Fibroblast of lung (primary cell): ENCODE results near the gene COL4A5. TPM values are rescaled to one million over a fixed set of nuclear protein-coding genes. Genes with fewer than 3 reads are reported as not detected.

Source experiments
- DNase-seq, 2 donors: peaks; one replicate each; pipeline versions ENCODE4 v3.0.0 to v3.0.0-alpha.2; 2010; ENCODE audit warnings: low read depth in 2 of 2
- H2AFZ ChIP-seq: 2 replicates; pipeline ENCODE4 v1.5.1; 2012; ENCODE audit warnings: low read length, control low read depth, inconsistent platforms
- H3K27ac ChIP-seq: 2 replicates; pipeline ENCODE4 v1.5.1; 2011; ENCODE audit warnings: low read length, control low read depth; ENCODE audit not compliant: insufficient read depth
- H3K27me3 ChIP-seq: 2 replicates; pipeline ENCODE4 v1.5.1; 2011; ENCODE audit warnings: mild to moderate bottlenecking, low read length; ENCODE audit not compliant: control insufficient read depth, insufficient read depth
- H3K36me3 ChIP-seq: 2 replicates; pipeline ENCODE4 v1.5.1; 2011; ENCODE audit warnings: low read length; ENCODE audit not compliant: control insufficient read depth, insufficient read depth
- H3K4me1 ChIP-seq: 2 replicates; pipeline ENCODE4 v1.5.1; 2011; ENCODE audit warnings: low read length; ENCODE audit not compliant: control insufficient read depth, insufficient read depth; ENCODE audit errors: extremely low read depth
- H3K4me2 ChIP-seq: 2 replicates; pipeline ENCODE4 v1.5.1; 2011; ENCODE audit warnings: low read length, control low read depth; ENCODE audit not compliant: insufficient read depth; ENCODE audit errors: extremely low read depth
- H3K4me3 ChIP-seq, 4 experiments: fragments of 200-600 bp in 1 of 4; sonication (generic) in 1 of 4; replicated peaks in 1 of 4; 2 replicates each; pipeline ENCODE4 v1.5.1; 2011 to 2016; ENCODE audit warnings: low read length in 4 of 4, low read depth in 3 of 4, mild to moderate bottlenecking in 3 of 4, control low read depth in 2 of 4, inconsistent platforms in 1 of 4, mixed read lengths in 1 of 4; ENCODE audit not compliant: insufficient read depth in 1 of 4; ENCODE audit errors: control extremely low read depth in 1 of 4
- H3K79me2 ChIP-seq: 2 replicates; pipeline ENCODE4 v1.5.1; 2012; ENCODE audit warnings: mild to moderate bottlenecking, low read length, inconsistent platforms; ENCODE audit not compliant: control insufficient read depth, insufficient read depth
- H3K9ac ChIP-seq: 2 replicates; pipeline ENCODE4 v1.5.1; 2011; ENCODE audit warnings: mild to moderate bottlenecking, low read length, control low read depth; ENCODE audit not compliant: insufficient read depth
- H3K9me3 ChIP-seq: 2 replicates; pipeline ENCODE4 v1.5.1; 2012; ENCODE audit warnings: low read depth, low read length; ENCODE audit not compliant: control insufficient read depth, insufficient read depth
- H4K20me1 ChIP-seq: 2 replicates; pipeline ENCODE4 v1.5.1; 2011; ENCODE audit warnings: low read length; ENCODE audit not compliant: control insufficient read depth, insufficient read depth; ENCODE audit errors: extremely low read depth
- CTCF ChIP-seq, 2 donors: IDR thresholded peaks in 1 of 2; conservative IDR thresholded peaks in 1 of 2; 1 replicate in 1 of 2; 2 replicates in 1 of 2; pipeline ENCODE4 v1.5.1; 2011 to 2012; ENCODE audit warnings: low read length in 2 of 2, control low read depth in 1 of 2, inconsistent platforms in 1 of 2, low read depth in 1 of 2, mild to moderate bottlenecking in 1 of 2
- EZH2 ChIP-seq: IDR thresholded peaks from 2 replicates; pipeline ENCODE4 v1.5.1; 2012; ENCODE audit warnings: low read length, control low read depth, mild to moderate bottlenecking; ENCODE audit errors: missing control alignments
- polyA plus RNA-seq, 2 donors: library from polyadenylated mRNA; depleted of rRNA in 1 of 2; stranded (reverse) in 1 of 2; unstranded in 1 of 2; fragments of >200 nt; gene quantifications; 2 replicates each; pipeline ENCODE4 v1.2.1, GENCODE V29; 2011 to 2012; ENCODE audit warnings: missing spikeins in 1 of 2
- total RNA-seq: library from RNA; depleted of rRNA; stranded (reverse); fragments of >200 nt; gene quantifications from 2 replicates; pipeline ENCODE4 v1.2.1, GENCODE V29; 2014

COL4A5 gene
- total and polyA plus RNA-seq, 2 donors (not counting 1 experiment from before 2014, with no cell fraction given): 4.9 to 54.7 TPM

- Histone ChIP-seq H3K36me3 (no peaks in the 10 kb centered on the region), H3K4me1 (no peaks in the 10 kb centered on the region), H3K27me3 (no peaks in the 10 kb centered on the region), H3K4me3 (no peak overlapping the region), H3K9ac (no peak overlapping the region), H3K79me2 (no peaks in the 10 kb centered on the region), H2AFZ (no peak overlapping the region), H3K9me3 (no peaks in the 10 kb centered on the region), H3K27ac (no peak overlapping the region), H4K20me1 (no peaks in the 10 kb centered on the region), H3K4me2 (no peak overlapping the region)
- peak; percentile 56 to 57 for TF ChIP-seq CTCF (conservative IDR thresholded peaks at IDR 0.05 in 1 of 2, IDR thresholded peaks at IDR 0.05 in 1 of 2; ENCODE audit: low read depth in 1 of 2, low read length in 2 of 2)
- no peak for TF ChIP-seq EZH2
- DNase-seq: peak; percentile 19 to 54
Measured at GRCh38 chrX:108537005-108537404, 97.4 kb downstream of the COL4A5 start.

GRCh38 chrX:108541286-108541685 lies 101.6 kb downstream of the COL4A5 start:
- TF ChIP-seq CTCF (conservative IDR thresholded peaks at IDR 0.05 in 1 of 2, IDR thresholded peaks at IDR 0.05 in 1 of 2; ENCODE audit: low read depth in 1 of 2, low read length in 2 of 2) (no peak), EZH2 (no peak)
- Histone ChIP-seq H4K20me1 (no peaks in the 10 kb centered on the region), H2AFZ (no peak overlapping the region), H3K4me3 (no peak overlapping the region), H3K27me3 (no peaks in the 10 kb centered on the region), H3K36me3 (no peaks in the 10 kb centered on the region), H3K4me2 (no peak overlapping the region), H3K27ac (no peak overlapping the region), H3K9me3 (no peaks in the 10 kb centered on the region), H3K9ac (no peak overlapping the region), H3K79me2 (no peaks in the 10 kb centered on the region), H3K4me1 (no peaks in the 10 kb centered on the region)
- DNase-seq: no peak

GRCh38 chrX:108557580-108557979 lies 117.9 kb downstream of the COL4A5 start:
- no peaks in the 10 kb centered on the region for H3K4me1 ChIP-seq
- no peak for DNase-seq
- H4K20me1 ChIP-seq: no peaks in the 10 kb centered on the region
- no peak overlapping the region for H2AFZ ChIP-seq
- H3K36me3 ChIP-seq: no peaks in the 10 kb centered on the region
- no peak for TF ChIP-seq EZH2
- TF ChIP-seq CTCF (conservative IDR thresholded peaks at IDR 0.05 in 1 of 2, IDR thresholded peaks at IDR 0.05 in 1 of 2; ENCODE audit: low read depth in 1 of 2, low read length in 2 of 2): no peak
- H3K27ac ChIP-seq: no peak overlapping the region
- H3K4me3 ChIP-seq: no peak overlapping the region
- no peaks in the 10 kb centered on the region for H3K27me3 ChIP-seq
- no peaks in the 10 kb centered on the region for H3K79me2 ChIP-seq
- no peak overlapping the region for H3K9ac ChIP-seq
- H3K4me2 ChIP-seq: no peak overlapping the region
- H3K9me3 ChIP-seq: no peaks in the 10 kb centered on the region
